Subcutaneous adipose tissue (tissue), 4 donors: ENCODE measurements around the gene P2RY12. TPM values are rescaled to one million over a fixed set of nuclear protein-coding genes. Genes with fewer than 3 reads are reported as not detected.

Experiments used
- CTCF ChIP-seq: fragments of 450-650 bp; IDR thresholded peaks from one replicate; pipeline ENCODE4 v1.5.1; 2016; ENCODE audit warnings: low read depth, mild to moderate bottlenecking, control low read depth, antibody characterized with exemption, moderate library complexity
- total RNA-seq, 4 donors: library from RNA; depleted of rRNA; stranded (reverse); fragments of >200 nt; gene quantifications; one replicate each; pipeline ENCODE4 v1.1.0, GENCODE V29; 2016

The P2RY12 gene
- total RNA-seq, 4 donors from 2014 or later = 2.8 to 17.8 (median 13.1) TPM

- TF ChIP-seq CTCF = no peak
Measured at GRCh38 chr3:151393941-151394340, 9.4 kb upstream of the P2RY12 start.

GRCh38 chr3:151393146-151393830, 8.7 kb upstream of the P2RY12 start:
- TF ChIP-seq CTCF = no peak

GRCh38 chr3:151391720-151392119, 7.2 kb upstream of the P2RY12 start:
- no peak for TF ChIP-seq CTCF

- TF ChIP-seq CTCF = no peak
Measured at GRCh38 chr3:151387842-151388241, 3.3 kb upstream of the P2RY12 start.

- TF ChIP-seq CTCF = no peak
Measured at GRCh38 chr3:151387432-151387831, 2.9 kb upstream of the P2RY12 start.

- TF ChIP-seq CTCF = no peak
Measured at GRCh38 chr3:151386056-151386455, 1.5 kb upstream of the P2RY12 start.

- no peak for TF ChIP-seq CTCF
Measured at GRCh38 chr3:151383956-151384355, 597 bp downstream of the P2RY12 start.
